ENCODE results near the gene MBP. TPM values are rescaled to one million over a fixed set of nuclear protein-coding genes. Genes with fewer than 3 reads are reported as not detected.

The MBP gene
- total RNA-seq, 1 donor from 2014 or later: 78.9 TPM

- intact Hi-C loops (cut with DNase I): no loop called here
- Histone ChIP-seq H3K9me3 (peaks cover 6% of the 10 kb centered on the region), H3K4me1 (peaks cover 4% of the 10 kb centered on the region), H3K27ac (no peak overlapping the region), H3K36me3 (no peaks in the 10 kb centered on the region), H3K4me3 (no peak overlapping the region), H3K27me3 (no peaks in the 10 kb centered on the region)
- no peak for TF ChIP-seq CTCF (IDR thresholded peaks at IDR 0.05)
- DNase-seq (no peak), ATAC-seq (no peak)
Observed at GRCh38 chr18:77144451-77145118, 12.0 kb upstream of the MBP start.

GRCh38 chr18:77144046-77144445, 11.5 kb upstream of the MBP start:
- intact Hi-C loops (cut with DNase I): no loop called here

GRCh38 chr18:77143196-77143595, 10.6 kb upstream of the MBP start:
- ATAC-seq (no peak), DNase-seq (no peak)
- Histone ChIP-seq H3K27ac (no peak overlapping the region), H3K4me3 (no peak overlapping the region), H3K9me3 (peaks cover 6% of the 10 kb centered on the region), H3K27me3 (no peaks in the 10 kb centered on the region), H3K36me3 (no peaks in the 10 kb centered on the region), H3K4me1 (peaks cover 4% of the 10 kb centered on the region)
- intact Hi-C loops (cut with DNase I): no loop called here
- no peak for TF ChIP-seq CTCF (IDR thresholded peaks at IDR 0.05)

More at GRCh38 chr18:77144046-77144445, 11.5 kb upstream of the MBP start:
- H3K27me3 ChIP-seq: no peaks in the 10 kb centered on the region
- ATAC-seq: no peak
- no peak for DNase-seq
- no peak for TF ChIP-seq CTCF (IDR thresholded peaks at IDR 0.05)
- H3K4me1 ChIP-seq: peaks cover 4% of the 10 kb centered on the region
- no peak overlapping the region for H3K4me3 ChIP-seq
- peaks cover 6% of the 10 kb centered on the region for H3K9me3 ChIP-seq
- H3K36me3 ChIP-seq: no peaks in the 10 kb centered on the region
- no peak overlapping the region for H3K27ac ChIP-seq

- H3K27me3 ChIP-seq: no peaks in the 10 kb centered on the region
- ATAC-seq (no peak), DNase-seq (peak; percentile 43)
- H3K4me3 ChIP-seq: no peak overlapping the region
- peaks cover 6% of the 10 kb centered on the region for H3K9me3 ChIP-seq
- no peak overlapping the region for H3K27ac ChIP-seq
- no peaks in the 10 kb centered on the region for H3K4me1 ChIP-seq
- H3K36me3 ChIP-seq: no peaks in the 10 kb centered on the region
- intact Hi-C loops (cut with DNase I): no loop called here
- TF ChIP-seq CTCF (IDR thresholded peaks at IDR 0.05): peak; percentile 28
Observed at GRCh38 chr18:77141401-77142118, 9.0 kb upstream of the MBP start.

- TF ChIP-seq CTCF (IDR thresholded peaks at IDR 0.05): no peak
- no peak for DNase-seq
- H3K4me3 ChIP-seq: no peak overlapping the region
- ATAC-seq: peak; percentile 77
- no peaks in the 10 kb centered on the region for H3K27me3 ChIP-seq
- H3K9me3 ChIP-seq: peaks cover 6% of the 10 kb centered on the region
- H3K36me3 ChIP-seq: no peaks in the 10 kb centered on the region
- intact Hi-C loops (cut with DNase I): no loop called here
- no peak overlapping the region for H3K27ac ChIP-seq
- no peaks in the 10 kb centered on the region for H3K4me1 ChIP-seq
Observed at GRCh38 chr18:77140439-77141109, 8.0 kb upstream of the MBP start.
